Breast epithelium (tissue), 4 donors: ENCODE results near the gene GSTM3. TPM values are rescaled to one million over a fixed set of nuclear protein-coding genes. Genes with fewer than 3 reads are reported as not detected.

Source experiments
- DNase-seq, 2 donors: peaks; one replicate each; pipeline ENCODE4 v3.0.0-alpha.2; 2019; ENCODE audit warnings: low spot score in 2 of 2
- H3K27ac ChIP-seq, 2 donors: fragments of 200-600 bp; sonication (generic) in 1 of 2; one replicate each; pipeline ENCODE4 v1.5.1; 2016 to 2019; ENCODE audit warnings: mild to moderate bottlenecking in 1 of 2
- H3K27me3 ChIP-seq, 2 donors: fragments of 200-600 bp; sonication (generic) in 1 of 2; one replicate each; pipeline versions ENCODE4 v1.5.1 to v1.6.0; 2017 to 2019; ENCODE audit warnings: control low read depth in 1 of 2, mild to moderate bottlenecking in 1 of 2
- H3K36me3 ChIP-seq: fragments of 200-600 bp; one replicate; pipeline ENCODE4 v1.5.1; 2019
- H3K4me1 ChIP-seq, 2 donors: fragments of 200-600 bp; sonication (generic); one replicate each; pipeline ENCODE4 v1.5.1; 2016 to 2019; ENCODE audit warnings: control low read depth in 1 of 2
- H3K4me3 ChIP-seq, 3 donors: fragments of 200-600 bp; sonication (generic); 1 replicate in 2 of 3; 2 replicates in 1 of 3; pipeline ENCODE4 v1.5.1; 2016 to 2019; ENCODE audit warnings: mild to moderate bottlenecking in 3 of 3, moderate library complexity in 2 of 3
- H3K9me3 ChIP-seq, 2 donors: fragments of 200-600 bp; sonication (generic) in 1 of 2; one replicate each; pipeline ENCODE4 v1.5.1; 2016 to 2019; ENCODE audit warnings: control low read depth in 1 of 2
- CTCF ChIP-seq, 3 donors: fragments of 450-650 bp; IDR thresholded peaks; one replicate each; pipeline ENCODE4 v1.5.1; 2016 to 2017; ENCODE audit warnings: antibody characterized with exemption in 3 of 3, mild to moderate bottlenecking in 3 of 3, moderate library complexity in 3 of 3
- POLR2A ChIP-seq: fragments of 450-650 bp; IDR thresholded peaks from one replicate; pipeline ENCODE4 v1.6.1; 2016; ENCODE audit warnings: antibody characterized with exemption, mild to moderate bottlenecking, moderate library complexity
- POLR2AphosphoS5 ChIP-seq, 3 donors: sonication (generic); formaldehyde crosslinking; IDR thresholded peaks; one replicate each; pipeline ENCODE4 v1.6.1; 2017; ENCODE audit warnings: antibody characterized with exemption in 3 of 3
- intact Hi-C: fragments of 100-400 bp; cut with DNase I; formaldehyde crosslinking; loops from one replicate; pipeline ENCODE4 v1.15.1; 2023; ENCODE audit warnings: low total_unique reads
- total RNA-seq, 3 donors: library from RNA; depleted of rRNA; stranded (reverse); fragments of >200 nt; gene quantifications; one replicate each; pipeline ENCODE4 v1.1.0, GENCODE V29; 2016

The GSTM3 gene
- total RNA-seq, 3 donors from 2014 or later = 40.0 to 226 (median 105) TPM

- H3K9me3 ChIP-seq = no peaks in the 10 kb centered on the region
- H3K36me3 ChIP-seq = no peaks in the 10 kb centered on the region
- no peak overlapping the region for H3K27ac ChIP-seq
- no peak overlapping the region for H3K4me3 ChIP-seq
- H3K4me1 ChIP-seq = no peaks in the 10 kb centered on the region
- no peaks in the 10 kb centered on the region for H3K27me3 ChIP-seq
- no peak for DNase-seq
- no peak for TF ChIP-seq POLR2A
- no peak for TF ChIP-seq CTCF (IDR thresholded peaks at IDR 0.05)
- TF ChIP-seq POLR2AphosphoS5 (IDR thresholded peaks at IDR 0.05) = no peak
- intact Hi-C loops = loop anchor here (10.0 kb wide), 1 partner anchor 217 kb away; the partner anchor contains the start of gene GNAI3
These were observed 21.3 kb upstream of the GSTM3 start for GRCh38 chr1:109762039-109762585.

GRCh38 chr1:109761227-109762038 lies 20.6 kb upstream of the GSTM3 start:
- TF ChIP-seq POLR2AphosphoS5 (IDR thresholded peaks at IDR 0.05) = no peak
- no peak for TF ChIP-seq POLR2A
- no peak for TF ChIP-seq CTCF (IDR thresholded peaks at IDR 0.05)
- no peak overlapping the region for H3K27ac ChIP-seq
- DNase-seq = no peak
- H3K4me3 ChIP-seq = no peak overlapping the region
- no peaks in the 10 kb centered on the region for H3K9me3 ChIP-seq
- intact Hi-C loops = loop anchor here (10.0 kb wide), 1 partner anchor 217 kb away; the partner anchor contains the start of gene GNAI3
- H3K27me3 ChIP-seq = no peaks in the 10 kb centered on the region
- no peaks in the 10 kb centered on the region for H3K4me1 ChIP-seq
- H3K36me3 ChIP-seq = no peaks in the 10 kb centered on the region

- no peak overlapping the region for H3K27ac ChIP-seq
These were observed 19.9 kb upstream of the GSTM3 start for GRCh38 chr1:109760581-109761226.

DNA sequence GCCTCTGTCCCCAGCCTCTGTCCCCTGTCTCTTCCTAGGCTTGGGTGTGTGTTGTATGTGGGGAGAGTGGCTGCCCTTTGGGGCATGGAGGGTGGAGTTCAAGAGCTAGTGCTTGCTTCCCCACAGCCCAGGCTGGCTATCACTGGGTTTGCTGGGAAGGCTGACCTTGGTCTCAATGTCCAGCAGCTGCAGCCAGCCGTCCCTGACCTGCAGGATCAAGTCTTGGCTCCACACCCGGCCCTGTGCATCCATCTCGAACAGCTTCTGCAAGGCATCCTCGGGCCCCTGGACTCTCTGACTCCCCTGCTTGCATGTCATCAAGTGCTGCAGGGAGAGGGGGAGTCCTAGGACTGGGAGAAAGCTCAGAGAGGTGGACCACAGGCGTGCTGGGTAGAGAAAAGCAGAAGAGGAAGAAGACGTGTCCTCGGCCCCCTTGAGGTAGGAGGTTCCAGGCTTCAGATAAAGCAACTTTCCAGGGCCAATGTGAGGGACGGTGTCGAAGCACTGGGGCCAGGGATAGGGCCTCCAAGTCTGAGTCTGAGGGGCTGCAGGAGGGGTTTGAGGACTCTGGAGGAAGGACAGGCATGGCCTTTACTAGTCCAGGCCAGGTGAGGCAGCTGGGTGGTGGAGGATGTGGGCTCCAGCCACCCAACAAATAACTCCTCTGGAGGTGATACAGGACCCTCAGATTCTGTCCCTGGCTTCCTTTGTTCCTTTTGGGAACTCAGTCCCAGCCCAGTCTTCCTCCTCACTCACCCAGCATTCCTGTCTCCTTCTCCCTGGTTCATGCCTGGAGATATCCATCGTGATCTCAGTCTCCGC lies 18.9 kb upstream of the GSTM3 start:
- intact Hi-C loops = loop anchor here (10.0 kb wide), 1 partner anchor 215 kb away; the partner anchor contains the start of gene GNAI3
- Histone ChIP-seq H3K4me1 (no peaks in the 10 kb centered on the region), H3K36me3 (no peaks in the 10 kb centered on the region), H3K27ac (no peak overlapping the region), H3K4me3 (no peak overlapping the region), H3K9me3 (no peaks in the 10 kb centered on the region), H3K27me3 (no peaks in the 10 kb centered on the region)
- TF ChIP-seq POLR2A (no peak), CTCF (IDR thresholded peaks at IDR 0.05) (no peak), POLR2AphosphoS5 (IDR thresholded peaks at IDR 0.05) (no peak)
- DNase-seq = peak in 1 of 2 donors; percentile 15

More at GRCh38 chr1:109760581-109761226, 19.9 kb upstream of the GSTM3 start:
- Histone ChIP-seq H3K4me3 (no peak overlapping the region), H3K4me1 (no peaks in the 10 kb centered on the region), H3K36me3 (no peaks in the 10 kb centered on the region), H3K27me3 (no peaks in the 10 kb centered on the region), H3K9me3 (no peaks in the 10 kb centered on the region)
- intact Hi-C loops = loop anchor here (10.0 kb wide), 1 partner anchor 216 kb away; the partner anchor contains the start of gene GNAI3
- DNase-seq = peak in 1 of 2 donors; percentile 12
- TF ChIP-seq POLR2AphosphoS5 (IDR thresholded peaks at IDR 0.05) = no peak
- TF ChIP-seq CTCF (IDR thresholded peaks at IDR 0.05) = no peak
- TF ChIP-seq POLR2A = no peak
